ENCODE results near the gene WDR17. TPM values are rescaled to one million over a fixed set of nuclear protein-coding genes. Genes with fewer than 3 reads are reported as not detected.

WDR17 gene
- polyA plus RNA-seq (ENCODE audit: insufficient read length in 12 of 12): 1 to 10 TPM in 3 of 12 donors, under 1 TPM in 7, not detected in 2; 0.32 to 1.8 (median 0.68) TPM
- long read RNA-seq, donor 1: 0 reads
- long read RNA-seq, donor 2: 0 reads
- long read RNA-seq, donor 3: 0 reads
- long read RNA-seq, donor 4: 0 reads
- long read RNA-seq, donor 5: 0 reads
- long read RNA-seq, donor 6: 0 reads
- long read RNA-seq, donor 7: 0 reads
- long read RNA-seq, donor 8: 0 reads
- long read RNA-seq, donor 9: 0 reads
- long read RNA-seq, donor 10: 0 reads
- long read RNA-seq, donor 11: 0 reads

- peak; percentile 71 for DNase-seq
Measured at GRCh38 chr4:176065435-176066291, at the start of gene WDR17. WDR17 (plus strand) TSS chr4:176065841; CDS start chr4:176111581, 45,740 bp downstream.

- DNase-seq: no peak
Measured at GRCh38 chr4:176016601-176017000, 49.0 kb upstream of the WDR17 start.

GRCh38 chr4:176020481-176021085 lies 45.1 kb upstream of the WDR17 start:
- DNase-seq: no peak

GRCh38 chr4:176030391-176030790 lies 35.2 kb upstream of the WDR17 start:
- DNase-seq: no peak

- no peak for DNase-seq
Measured at GRCh38 chr4:176031922-176032321, 33.7 kb upstream of the WDR17 start.

GRCh38 chr4:176032454-176032853 lies 33.2 kb upstream of the WDR17 start:
- no peak for DNase-seq

- peak; percentile 54 for DNase-seq
Measured at GRCh38 chr4:176034499-176034898, 31.1 kb upstream of the WDR17 start.

GRCh38 chr4:176034936-176035335 lies 30.7 kb upstream of the WDR17 start:
- no peak for DNase-seq

- DNase-seq: no peak
Measured at GRCh38 chr4:176036585-176037205, 28.9 kb upstream of the WDR17 start.

GRCh38 chr4:176038789-176039188 lies 26.9 kb upstream of the WDR17 start:
- DNase-seq: no peak

- no peak for DNase-seq
Measured at GRCh38 chr4:176042195-176042594, 23.4 kb upstream of the WDR17 start.

GRCh38 chr4:176043838-176044588 lies 21.6 kb upstream of the WDR17 start:
- DNase-seq: no peak

GRCh38 chr4:176044589-176044951 lies 21.1 kb upstream of the WDR17 start:
- peak; percentile 6 for DNase-seq

GRCh38 chr4:176048631-176049030 lies 17.0 kb upstream of the WDR17 start:
- DNase-seq: no peak

- no peak for DNase-seq
Measured at GRCh38 chr4:176052744-176053143, 12.9 kb upstream of the WDR17 start.

GRCh38 chr4:176053785-176054184 lies 11.9 kb upstream of the WDR17 start:
- no peak for DNase-seq

GRCh38 chr4:176054942-176055341 lies 10.7 kb upstream of the WDR17 start:
- DNase-seq: peak; percentile 5

GRCh38 chr4:176063718-176064117 lies 1.9 kb upstream of the WDR17 start:
- DNase-seq: no peak

- DNase-seq: no peak
Measured at GRCh38 chr4:176064539-176064938, 1.1 kb upstream of the WDR17 start.

- DNase-seq: no peak
Measured at GRCh38 chr4:176066757-176067156, 1.1 kb downstream of the WDR17 start.

GRCh38 chr4:176077561-176077960 lies 11.9 kb downstream of the WDR17 start:
- DNase-seq: no peak

- DNase-seq: no peak
Measured at GRCh38 chr4:176084769-176085168, 19.1 kb downstream of the WDR17 start.

All from muscle of arm (tissue), 14 donors.